WTC11 (cell line): ENCODE results near the gene SPATA2L.

ENCODE experiments used
- CTCF ChIP-seq: fragments of 200-600 bp; IDR thresholded peaks from 2 replicates; pipeline ENCODE4 v1.8.0; 2022; ENCODE audit warnings: antibody characterized with exemption
- ESRRA ChIP-seq: sonication (generic); formaldehyde crosslinking; IDR thresholded peaks from 2 replicates; pipeline ENCODE4 v1.8.1; 2022; ENCODE audit warnings: mild to moderate bottlenecking, missing genetic modification reagents, borderline replicate concordance
- HMGA2 ChIP-seq: fragments of 250-450 bp; sonication (Bioruptor Pico); IDR thresholded peaks from 2 replicates; pipeline ENCODE4 v1.4.0; 2021; ENCODE audit warnings: mild to moderate bottlenecking, moderate library complexity
- IRF2 ChIP-seq: sonication (generic); formaldehyde crosslinking; IDR thresholded peaks from 2 replicates; pipeline ENCODE4 v1.8.0; 2022; ENCODE audit warnings: low read depth, missing genetic modification reagents, borderline replicate concordance
- JUN ChIP-seq: sonication (generic); formaldehyde crosslinking; IDR thresholded peaks from 2 replicates; pipeline ENCODE4 v1.8.0; 2023; ENCODE audit warnings: mild to moderate bottlenecking, missing genetic modification reagents
- MXD4 ChIP-seq: fragments of 250-450 bp; sonication (Bioruptor Pico); IDR thresholded peaks from 2 replicates; pipeline ENCODE4 v1.8.0; 2021; ENCODE audit warnings: mild to moderate bottlenecking, moderate library complexity, borderline replicate concordance
- NFYB ChIP-seq: sonication (generic); formaldehyde crosslinking; conservative IDR thresholded peaks from 2 replicates; pipeline ENCODE4 v1.8.0; 2022; ENCODE audit warnings: low read depth, missing genetic modification reagents
- ZNF121 ChIP-seq: sonication (generic); formaldehyde crosslinking; IDR thresholded peaks from 2 replicates; pipeline ENCODE4 v1.8.0; 2023; ENCODE audit warnings: missing genetic modification reagents
- ZNF396 ChIP-seq: fragments of 250-450 bp; sonication (Bioruptor Pico); IDR thresholded peaks from 2 replicates; pipeline ENCODE4 v1.8.0; 2021; ENCODE audit warnings: mild to moderate bottlenecking, moderate library complexity, borderline replicate concordance
- TF ChIP-seq, protein P1 (sequence below): sonication (generic); formaldehyde crosslinking; IDR thresholded peaks from 2 replicates; pipeline ENCODE4 v1.8.0; 2022; ENCODE audit warnings: mild to moderate bottlenecking, missing genetic modification reagents
- TF ChIP-seq, protein P2 (sequence below): sonication (generic); formaldehyde crosslinking; IDR thresholded peaks from 2 replicates; pipeline ENCODE4 v1.8.1; 2023; ENCODE audit warnings: mild to moderate bottlenecking, missing genetic modification reagents
- TF ChIP-seq, protein P3 (sequence below): sonication (generic); formaldehyde crosslinking; IDR thresholded peaks from 2 replicates; pipeline ENCODE4 v1.8.0; 2023; ENCODE audit warnings: mild to moderate bottlenecking, missing genetic modification reagents

DNA sequence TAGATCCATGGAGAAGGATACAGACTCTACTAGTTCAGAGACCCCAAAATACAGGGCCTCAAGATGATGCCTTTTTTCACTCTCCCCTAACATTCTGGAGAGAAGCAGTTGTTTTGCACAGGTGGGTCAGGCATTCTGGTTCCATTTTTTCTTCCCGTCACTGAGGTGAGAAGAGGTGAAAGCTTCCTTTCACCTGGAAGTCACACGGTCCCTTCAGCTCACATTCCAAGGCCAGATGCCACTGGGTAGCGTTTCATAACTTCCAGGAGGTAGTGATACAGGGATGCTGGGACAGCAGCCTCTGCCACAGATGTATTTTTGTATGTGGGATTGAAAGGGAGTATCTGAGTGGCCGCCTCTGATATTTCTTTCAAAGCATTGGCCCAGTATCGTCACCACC is 13.1 kb downstream of the SPATA2L start:
- TF ChIP-seq ZNF121 (no peak), CTCF (no peak), JUN (CRISPR knock-in tag) (no peak), MXD4 (CRISPR knock-in tag) (no peak), NFYB (CRISPR knock-in tag) (no peak), IRF2 (CRISPR knock-in tag) (no peak), ZNF396 (no peak), HMGA2 (CRISPR knock-in tag) (no peak), ESRRA (CRISPR knock-in tag) (no peak)
- TF ChIP-seq, protein P1, sequence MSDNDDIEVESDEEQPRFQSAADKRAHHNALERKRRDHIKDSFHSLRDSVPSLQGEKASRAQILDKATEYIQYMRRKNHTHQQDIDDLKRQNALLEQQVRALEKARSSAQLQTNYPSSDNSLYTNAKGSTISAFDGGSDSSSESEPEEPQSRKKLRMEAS (CRISPR knock-in tag) = no peak
- TF ChIP-seq, protein P2, sequence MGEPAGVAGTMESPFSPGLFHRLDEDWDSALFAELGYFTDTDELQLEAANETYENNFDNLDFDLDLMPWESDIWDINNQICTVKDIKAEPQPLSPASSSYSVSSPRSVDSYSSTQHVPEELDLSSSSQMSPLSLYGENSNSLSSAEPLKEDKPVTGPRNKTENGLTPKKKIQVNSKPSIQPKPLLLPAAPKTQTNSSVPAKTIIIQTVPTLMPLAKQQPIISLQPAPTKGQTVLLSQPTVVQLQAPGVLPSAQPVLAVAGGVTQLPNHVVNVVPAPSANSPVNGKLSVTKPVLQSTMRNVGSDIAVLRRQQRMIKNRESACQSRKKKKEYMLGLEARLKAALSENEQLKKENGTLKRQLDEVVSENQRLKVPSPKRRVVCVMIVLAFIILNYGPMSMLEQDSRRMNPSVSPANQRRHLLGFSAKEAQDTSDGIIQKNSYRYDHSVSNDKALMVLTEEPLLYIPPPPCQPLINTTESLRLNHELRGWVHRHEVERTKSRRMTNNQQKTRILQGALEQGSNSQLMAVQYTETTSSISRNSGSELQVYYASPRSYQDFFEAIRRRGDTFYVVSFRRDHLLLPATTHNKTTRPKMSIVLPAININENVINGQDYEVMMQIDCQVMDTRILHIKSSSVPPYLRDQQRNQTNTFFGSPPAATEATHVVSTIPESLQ (CRISPR knock-in tag) = no peak
- TF ChIP-seq, protein P3, sequence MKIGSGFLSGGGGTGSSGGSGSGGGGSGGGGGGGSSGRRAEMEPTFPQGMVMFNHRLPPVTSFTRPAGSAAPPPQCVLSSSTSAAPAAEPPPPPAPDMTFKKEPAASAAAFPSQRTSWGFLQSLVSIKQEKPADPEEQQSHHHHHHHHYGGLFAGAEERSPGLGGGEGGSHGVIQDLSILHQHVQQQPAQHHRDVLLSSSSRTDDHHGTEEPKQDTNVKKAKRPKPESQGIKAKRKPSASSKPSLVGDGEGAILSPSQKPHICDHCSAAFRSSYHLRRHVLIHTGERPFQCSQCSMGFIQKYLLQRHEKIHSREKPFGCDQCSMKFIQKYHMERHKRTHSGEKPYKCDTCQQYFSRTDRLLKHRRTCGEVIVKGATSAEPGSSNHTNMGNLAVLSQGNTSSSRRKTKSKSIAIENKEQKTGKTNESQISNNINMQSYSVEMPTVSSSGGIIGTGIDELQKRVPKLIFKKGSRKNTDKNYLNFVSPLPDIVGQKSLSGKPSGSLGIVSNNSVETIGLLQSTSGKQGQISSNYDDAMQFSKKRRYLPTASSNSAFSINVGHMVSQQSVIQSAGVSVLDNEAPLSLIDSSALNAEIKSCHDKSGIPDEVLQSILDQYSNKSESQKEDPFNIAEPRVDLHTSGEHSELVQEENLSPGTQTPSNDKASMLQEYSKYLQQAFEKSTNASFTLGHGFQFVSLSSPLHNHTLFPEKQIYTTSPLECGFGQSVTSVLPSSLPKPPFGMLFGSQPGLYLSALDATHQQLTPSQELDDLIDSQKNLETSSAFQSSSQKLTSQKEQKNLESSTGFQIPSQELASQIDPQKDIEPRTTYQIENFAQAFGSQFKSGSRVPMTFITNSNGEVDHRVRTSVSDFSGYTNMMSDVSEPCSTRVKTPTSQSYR = no peak
